ENCODE measurements around the gene EFEMP2. TPM values are rescaled to one million over a fixed set of nuclear protein-coding genes. Genes with fewer than 3 reads are reported as not detected.

Gene EFEMP2
- total RNA-seq (2014; rRNA removed), result 2.6 and 4.5 TPM in 2 replicates
- Bru-seq, nascent RNA, result percentile 41 among the genes with signal in this experiment
- BruChase-seq, experiment 1, labeled RNA remaining after a 6-hour chase, result percentile 54 among the genes with signal in this experiment
- BruChase-seq, experiment 2, labeled RNA remaining after a 2-hour chase, result percentile 39 among the genes with signal in this experiment
- long read RNA-seq, transcript EFEMP2-201 (11 exons, 2,034 nt), result major isoform, 5 of 25 reads
- long read RNA-seq, partial matches to known transcripts, result 5 of 25 reads
- long read RNA-seq, other reads (novel, unspliced or antisense), result 13 of 25 reads

DNA sequence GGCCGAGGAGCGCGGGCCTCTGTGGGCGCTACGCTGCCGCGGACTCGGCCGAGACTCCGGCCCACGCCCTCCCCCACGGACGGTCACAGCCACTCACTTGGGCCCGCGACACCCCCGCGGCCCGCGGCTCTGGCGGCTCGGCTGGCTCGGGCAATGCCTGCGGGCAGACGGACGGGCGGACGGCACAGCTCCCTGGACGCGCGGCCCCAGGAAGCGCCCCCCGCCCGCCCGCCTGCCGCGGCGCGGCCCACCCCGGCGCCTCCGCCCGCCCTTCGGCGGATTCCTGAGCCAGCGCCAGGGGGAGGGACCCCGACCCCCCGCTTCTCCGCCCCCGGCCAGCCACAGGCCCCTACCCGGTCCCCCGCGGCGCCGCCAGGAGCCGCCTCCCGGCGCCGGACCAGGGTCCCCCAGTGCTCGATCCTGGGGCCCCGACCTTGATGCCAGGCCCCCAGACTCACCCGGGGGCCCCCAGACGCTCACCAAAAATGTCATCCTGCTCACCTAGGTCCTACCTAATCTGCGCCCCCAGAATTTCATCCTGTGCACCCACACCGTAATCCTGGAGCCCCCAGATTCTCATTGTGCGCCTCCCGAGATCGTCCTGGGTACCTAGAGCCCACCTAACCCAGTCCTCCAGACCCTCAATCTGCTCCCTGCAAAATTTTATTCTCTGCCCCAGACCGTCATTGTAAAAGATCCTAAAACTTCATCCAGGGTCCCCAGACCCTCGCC, at the start of gene EFEMP2:
Gene EFEMP2 (minus strand): TSS at position 215 of the 732 bp plus-strand sequence. CDS start 446 bp downstream, outside the sequence.
- intact Hi-C loops (cut with micrococcal nuclease), result no loop called here
- Histone ChIP-seq H3K79me2 (ENCODE audit: low read length) (no peaks in the 10 kb centered on the region), H3K9me3 (ENCODE audit: low read length) (no peaks in the 10 kb centered on the region), H3K4me1 (ENCODE audit: insufficient read depth, low read length) (peaks cover 6% of the 10 kb centered on the region), H3K4me3 (ENCODE audit: low read length) (peak within 1 kb of the TSS; percentile 78), H3K4me2 (ENCODE audit: low read length) (peak within 1 kb of the TSS; percentile 99), H3K27me3 (ENCODE audit: low read length) (no peaks in the 10 kb centered on the region), H2AFZ (ENCODE audit: low read length) (peak within 1 kb of the TSS; percentile 87), H4K20me1 (ENCODE audit: low read length) (no peaks in the 10 kb centered on the region), H3K27ac (ENCODE audit: low read length) (no peak within 1 kb of the TSS), H3F3A (ENCODE audit: low read length, unreplicated experiment) (no peaks in the 10 kb centered on the region), H3K9me2 (replicated peaks; ENCODE audit: low read length) (no peaks in the 10 kb centered on the region), H3K36me3 (ENCODE audit: low read depth, low read length) (no peaks in the 10 kb centered on the region), H3K9ac (ENCODE audit: low read length) (peak within 1 kb of the TSS; percentile 55)
- ChIA-PET CTCF (interaction anchor here (1.0 kb wide), 1 partner anchor 13 kb away, joined by 3 read pairs; the partner anchor contains the start of gene MUS81), POLR2A (ENCODE audit: unreplicated experiment) (interaction anchor here (0.7 kb wide), 1 partner anchor 12 kb away, joined by 3 read pairs; no protein-coding TSS in a partner anchor)
- DNase-seq (no peak), ATAC-seq (0 out of 2 replicates have a peak, but pooled peaks have one; percentile 2)
- BruUV-seq (replicated peaks), result no TSS peak
- TF ChIP-seq EZH2phosphoT487 (IDR thresholded peaks at IDR 0.05; ENCODE audit: borderline replicate concordance, low read length) (no peak), EZH2 (IDR thresholded peaks at IDR 0.05; ENCODE audit: low read length, unreplicated experiment) (no peak)

DNA sequence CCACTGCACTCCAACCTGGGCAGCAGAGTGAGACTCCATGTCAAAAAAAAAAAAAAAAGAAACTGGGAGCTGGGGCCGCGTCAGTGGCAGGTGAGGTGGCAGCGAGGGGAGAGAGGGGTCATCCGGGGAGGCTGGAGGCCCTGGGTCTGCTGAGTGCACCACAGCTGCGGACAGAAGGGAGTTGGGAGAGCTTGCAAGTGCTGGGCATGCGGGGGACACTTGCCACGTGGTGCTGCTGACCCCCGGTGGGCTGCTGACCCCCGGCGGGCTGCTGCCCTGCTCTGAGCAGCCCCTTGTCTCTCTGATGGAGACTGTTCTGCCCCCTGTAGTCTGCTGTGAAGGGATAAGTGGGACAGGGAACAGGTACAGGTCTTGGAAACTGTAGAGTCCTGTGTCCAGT, 49.3 kb upstream of the EFEMP2 start:
- H3K9ac ChIP-seq (ENCODE audit: low read length), result no peak overlapping the region
- intact Hi-C loops (cut with micrococcal nuclease), result no loop called here

More for the DNA sequence above, 49.3 kb upstream of the EFEMP2 start:
- DNase-seq, result no peak
- H3K4me2 ChIP-seq (ENCODE audit: low read length), result no peak overlapping the region
- H3K4me1 ChIP-seq (ENCODE audit: insufficient read depth, low read length), result peaks cover 22% of the 10 kb centered on the region
- peaks cover 50% of the 10 kb centered on the region for H3K79me2 ChIP-seq (ENCODE audit: low read length)
- ChIA-PET POLR2A (ENCODE audit: unreplicated experiment) (no interaction called here), CTCF (no interaction called here)
- H3K36me3 ChIP-seq (ENCODE audit: low read depth, low read length), result peaks cover 17% of the 10 kb centered on the region; the same call in 1 of the 2 replicates
- H3K9me2 ChIP-seq (replicated peaks; ENCODE audit: low read length), result no peaks in the 10 kb centered on the region
- TF ChIP-seq, protein P1, sequence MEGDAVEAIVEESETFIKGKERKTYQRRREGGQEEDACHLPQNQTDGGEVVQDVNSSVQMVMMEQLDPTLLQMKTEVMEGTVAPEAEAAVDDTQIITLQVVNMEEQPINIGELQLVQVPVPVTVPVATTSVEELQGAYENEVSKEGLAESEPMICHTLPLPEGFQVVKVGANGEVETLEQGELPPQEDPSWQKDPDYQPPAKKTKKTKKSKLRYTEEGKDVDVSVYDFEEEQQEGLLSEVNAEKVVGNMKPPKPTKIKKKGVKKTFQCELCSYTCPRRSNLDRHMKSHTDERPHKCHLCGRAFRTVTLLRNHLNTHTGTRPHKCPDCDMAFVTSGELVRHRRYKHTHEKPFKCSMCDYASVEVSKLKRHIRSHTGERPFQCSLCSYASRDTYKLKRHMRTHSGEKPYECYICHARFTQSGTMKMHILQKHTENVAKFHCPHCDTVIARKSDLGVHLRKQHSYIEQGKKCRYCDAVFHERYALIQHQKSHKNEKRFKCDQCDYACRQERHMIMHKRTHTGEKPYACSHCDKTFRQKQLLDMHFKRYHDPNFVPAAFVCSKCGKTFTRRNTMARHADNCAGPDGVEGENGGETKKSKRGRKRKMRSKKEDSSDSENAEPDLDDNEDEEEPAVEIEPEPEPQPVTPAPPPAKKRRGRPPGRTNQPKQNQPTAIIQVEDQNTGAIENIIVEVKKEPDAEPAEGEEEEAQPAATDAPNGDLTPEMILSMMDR (conservative IDR thresholded peaks at IDR 0.05; ENCODE audit: low read depth, low read length), result no peak
- TF ChIP-seq EZH2phosphoT487 (IDR thresholded peaks at IDR 0.05; ENCODE audit: borderline replicate concordance, low read length) (no peak), EZH2 (IDR thresholded peaks at IDR 0.05; ENCODE audit: low read length, unreplicated experiment) (no peak)
- H3K27ac ChIP-seq (ENCODE audit: low read length), result no peak overlapping the region
- H3K4me3 ChIP-seq (ENCODE audit: low read length), result no peak overlapping the region
- no peaks in the 10 kb centered on the region for H3K27me3 ChIP-seq (ENCODE audit: low read length)
- ATAC-seq, result no peak
- H3K9me3 ChIP-seq (ENCODE audit: low read length), result no peaks in the 10 kb centered on the region
- 0 out of 2 replicates have a peak, but pooled peaks cover 6% of the 10 kb centered on the region for H4K20me1 ChIP-seq (ENCODE audit: low read length)
- H3F3A ChIP-seq (ENCODE audit: low read length, unreplicated experiment), result peaks cover 5% of the 10 kb centered on the region
- H2AFZ ChIP-seq (ENCODE audit: low read length), result no peak overlapping the region
- BruUV-seq (replicated peaks), result no TSS peak

Measured in PC-3 (cell line).